ENCODE data around the gene HSD3B1. TPM values are rescaled to one million over a fixed set of nuclear protein-coding genes. Genes with fewer than 3 reads are reported as not detected.

The HSD3B1 gene
- polyA plus RNA-seq, 1 of the 3 experiments (the other 2 are of a cell fraction): not detected

DNA sequence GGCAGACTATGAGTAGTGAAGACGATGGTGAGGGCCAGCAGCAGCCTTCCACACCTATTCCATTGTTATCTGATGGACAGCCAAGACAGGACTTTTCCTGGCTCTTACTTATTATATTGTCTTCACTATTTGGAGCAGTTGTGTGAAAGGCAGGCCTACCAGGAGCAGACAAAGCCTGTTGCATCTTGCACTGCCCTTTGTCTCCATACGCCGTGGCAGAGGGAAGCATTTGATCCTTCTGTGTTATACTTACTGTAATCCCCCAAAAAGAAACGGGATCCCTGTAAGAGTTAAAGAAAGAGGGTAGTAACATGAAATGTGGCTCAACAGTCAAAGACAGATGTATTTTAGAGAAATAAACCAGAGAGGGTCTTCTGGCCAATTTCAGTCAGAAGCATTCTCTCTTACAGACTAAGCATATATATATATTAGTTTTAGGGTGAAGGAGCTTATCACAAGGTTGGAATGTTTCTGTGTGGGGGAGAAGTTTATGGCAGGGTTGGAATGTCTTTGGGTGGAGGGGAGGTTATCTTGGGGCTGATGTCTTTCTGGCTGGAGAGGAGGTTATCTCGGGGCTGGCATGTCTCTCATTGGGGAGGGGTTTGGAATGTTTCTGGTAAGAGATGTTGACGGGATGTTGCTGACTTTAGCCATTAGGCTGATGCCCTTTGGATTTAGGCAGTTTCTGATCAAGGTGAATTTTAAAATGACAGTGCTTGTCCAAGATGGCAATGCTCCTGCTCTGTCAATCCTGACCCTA is 23.4 kb upstream of the HSD3B1 start:
- no peak overlapping the region for H3K27ac ChIP-seq (ENCODE audit: low read depth in 2 of 2, low read length in 1 of 2)
- TF ChIP-seq, protein P1, sequence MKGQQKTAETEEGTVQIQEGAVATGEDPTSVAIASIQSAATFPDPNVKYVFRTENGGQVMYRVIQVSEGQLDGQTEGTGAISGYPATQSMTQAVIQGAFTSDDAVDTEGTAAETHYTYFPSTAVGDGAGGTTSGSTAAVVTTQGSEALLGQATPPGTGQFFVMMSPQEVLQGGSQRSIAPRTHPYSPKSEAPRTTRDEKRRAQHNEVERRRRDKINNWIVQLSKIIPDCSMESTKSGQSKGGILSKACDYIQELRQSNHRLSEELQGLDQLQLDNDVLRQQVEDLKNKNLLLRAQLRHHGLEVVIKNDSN (IDR thresholded peaks at IDR 0.05; ENCODE audit: borderline replicate concordance, low read depth): no peak
- no peak for TF ChIP-seq YY1 (IDR thresholded peaks at IDR 0.05; ENCODE audit: low read depth)
- no peak for TF ChIP-seq EZH2phosphoT487 (IDR thresholded peaks at IDR 0.05; ENCODE audit: borderline replicate concordance, low read depth)
- TF ChIP-seq, protein P2, sequence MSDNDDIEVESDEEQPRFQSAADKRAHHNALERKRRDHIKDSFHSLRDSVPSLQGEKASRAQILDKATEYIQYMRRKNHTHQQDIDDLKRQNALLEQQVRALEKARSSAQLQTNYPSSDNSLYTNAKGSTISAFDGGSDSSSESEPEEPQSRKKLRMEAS (IDR thresholded peaks at IDR 0.05; ENCODE audit: low read depth): no peak
- TF ChIP-seq, protein P3, sequence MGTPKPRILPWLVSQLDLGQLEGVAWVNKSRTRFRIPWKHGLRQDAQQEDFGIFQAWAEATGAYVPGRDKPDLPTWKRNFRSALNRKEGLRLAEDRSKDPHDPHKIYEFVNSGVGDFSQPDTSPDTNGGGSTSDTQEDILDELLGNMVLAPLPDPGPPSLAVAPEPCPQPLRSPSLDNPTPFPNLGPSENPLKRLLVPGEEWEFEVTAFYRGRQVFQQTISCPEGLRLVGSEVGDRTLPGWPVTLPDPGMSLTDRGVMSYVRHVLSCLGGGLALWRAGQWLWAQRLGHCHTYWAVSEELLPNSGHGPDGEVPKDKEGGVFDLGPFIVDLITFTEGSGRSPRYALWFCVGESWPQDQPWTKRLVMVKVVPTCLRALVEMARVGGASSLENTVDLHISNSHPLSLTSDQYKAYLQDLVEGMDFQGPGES (IDR thresholded peaks at IDR 0.05; ENCODE audit: low read depth, low read length): no peak
- TF ChIP-seq TEAD4 (IDR thresholded peaks at IDR 0.05; ENCODE audit: borderline replicate concordance, insufficient read depth): no peak
- TF ChIP-seq FOSL2 (IDR thresholded peaks at IDR 0.05; ENCODE audit: borderline replicate concordance, low read depth): no peak
- TF ChIP-seq, protein P4, sequence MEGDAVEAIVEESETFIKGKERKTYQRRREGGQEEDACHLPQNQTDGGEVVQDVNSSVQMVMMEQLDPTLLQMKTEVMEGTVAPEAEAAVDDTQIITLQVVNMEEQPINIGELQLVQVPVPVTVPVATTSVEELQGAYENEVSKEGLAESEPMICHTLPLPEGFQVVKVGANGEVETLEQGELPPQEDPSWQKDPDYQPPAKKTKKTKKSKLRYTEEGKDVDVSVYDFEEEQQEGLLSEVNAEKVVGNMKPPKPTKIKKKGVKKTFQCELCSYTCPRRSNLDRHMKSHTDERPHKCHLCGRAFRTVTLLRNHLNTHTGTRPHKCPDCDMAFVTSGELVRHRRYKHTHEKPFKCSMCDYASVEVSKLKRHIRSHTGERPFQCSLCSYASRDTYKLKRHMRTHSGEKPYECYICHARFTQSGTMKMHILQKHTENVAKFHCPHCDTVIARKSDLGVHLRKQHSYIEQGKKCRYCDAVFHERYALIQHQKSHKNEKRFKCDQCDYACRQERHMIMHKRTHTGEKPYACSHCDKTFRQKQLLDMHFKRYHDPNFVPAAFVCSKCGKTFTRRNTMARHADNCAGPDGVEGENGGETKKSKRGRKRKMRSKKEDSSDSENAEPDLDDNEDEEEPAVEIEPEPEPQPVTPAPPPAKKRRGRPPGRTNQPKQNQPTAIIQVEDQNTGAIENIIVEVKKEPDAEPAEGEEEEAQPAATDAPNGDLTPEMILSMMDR (IDR thresholded peaks at IDR 0.05): no peak
- TF ChIP-seq FOXJ3 (CRISPR knock-in tag; IDR thresholded peaks at IDR 0.05): no peak
- TF ChIP-seq EP300 (IDR thresholded peaks at IDR 0.05; ENCODE audit: borderline replicate concordance in 1 of 2, low read depth in 1 of 2, low read length in 1 of 2): no peak
- H3K4me2 ChIP-seq: no peak overlapping the region
- H3K9ac ChIP-seq: no peak overlapping the region
- no peaks in the 10 kb centered on the region for H3F3A ChIP-seq (replicated peaks; ENCODE audit: insufficient read depth)
- H3K27me3 ChIP-seq (ENCODE audit: insufficient read depth): peaks cover 23% of the 10 kb centered on the region; the same call in 1 of the 2 replicates
- H3K36me3 ChIP-seq (replicated peaks in 1 of 2; ENCODE audit: control insufficient read depth in 1 of 2, insufficient read depth in 2 of 2, low read length in 1 of 2): no peaks in the 10 kb centered on the region
- DNase-seq: no peak
- H3K79me2 ChIP-seq (ENCODE audit: insufficient read depth): no peaks in the 10 kb centered on the region
- H4K20me1 ChIP-seq (ENCODE audit: insufficient read depth): no peaks in the 10 kb centered on the region
- ChIA-PET POLR2A (no interaction called here), CTCF (no interaction called here)
- no peaks in the 10 kb centered on the region for H3K4me1 ChIP-seq (ENCODE audit: control insufficient read depth in 1 of 2, insufficient read depth in 2 of 2, low read depth in 1 of 2, low read length in 1 of 2)
- 21% methylated on average over 6 of the region's 6 CpGs for WGBS (ENCODE audit: low lambda C conversion rate)
- H3K9me2 ChIP-seq: no peaks in the 10 kb centered on the region
- H3K9me3 ChIP-seq: no peaks in the 10 kb centered on the region
- H3K4me3 ChIP-seq (ENCODE audit: low read depth in 2 of 2, low read length in 1 of 2): no peak overlapping the region
- H2AFZ ChIP-seq (ENCODE audit: low read depth): no peak overlapping the region

- ChIA-PET CTCF (no interaction called here), POLR2A (no interaction called here)
- no peaks in the 10 kb centered on the region for H3K36me3 ChIP-seq (replicated peaks in 1 of 2; ENCODE audit: control insufficient read depth in 1 of 2, insufficient read depth in 2 of 2, low read length in 1 of 2)
- H3K4me2 ChIP-seq: no peak overlapping the region
- no peak overlapping the region for H3K4me3 ChIP-seq (ENCODE audit: low read depth in 2 of 2, low read length in 1 of 2)
- 9% methylated on average over 4 of the region's 4 CpGs for WGBS (ENCODE audit: low lambda C conversion rate)
- peaks cover 13% of the 10 kb centered on the region; the same call in 1 of the 2 replicates for H3K27me3 ChIP-seq (ENCODE audit: insufficient read depth)
- no peaks in the 10 kb centered on the region for H3K9me3 ChIP-seq
- DNase-seq: no peak
- H3K9ac ChIP-seq: no peak overlapping the region
- H3K4me1 ChIP-seq (ENCODE audit: control insufficient read depth in 1 of 2, insufficient read depth in 2 of 2, low read depth in 1 of 2, low read length in 1 of 2): no peaks in the 10 kb centered on the region
- no peaks in the 10 kb centered on the region for H3K9me2 ChIP-seq
- H2AFZ ChIP-seq (ENCODE audit: low read depth): no peak overlapping the region
- H3F3A ChIP-seq (replicated peaks; ENCODE audit: insufficient read depth): no peaks in the 10 kb centered on the region
- H3K27ac ChIP-seq (ENCODE audit: low read depth in 2 of 2, low read length in 1 of 2): no peak overlapping the region
- no peaks in the 10 kb centered on the region for H3K79me2 ChIP-seq (ENCODE audit: insufficient read depth)
- no peaks in the 10 kb centered on the region for H4K20me1 ChIP-seq (ENCODE audit: insufficient read depth)
- no peak for TF ChIP-seq MXI1 (IDR thresholded peaks at IDR 0.05; ENCODE audit: low read depth, low read length)
- no peak for TF ChIP-seq NRF1 (IDR thresholded peaks at IDR 0.05; ENCODE audit: low read depth, low read length)
- TF ChIP-seq POLR2AphosphoS5 (IDR thresholded peaks at IDR 0.05; ENCODE audit: low read depth, low read length): no peak
- TF ChIP-seq REST (IDR thresholded peaks at IDR 0.05; ENCODE audit: low read depth, low read length): no peak
- no peak for TF ChIP-seq RAD21 (IDR thresholded peaks at IDR 0.05; ENCODE audit: low read length)
- TF ChIP-seq, protein P3 (IDR thresholded peaks at IDR 0.05; ENCODE audit: low read depth, low read length): no peak
- no peak for TF ChIP-seq TCF12 (IDR thresholded peaks at IDR 0.05)
Measured at GRCh38 chr1:119485201-119485600, 21.8 kb upstream of the HSD3B1 start.
